DMS153 (cell line): ENCODE measurements around the gene FAM20C.

Source experiments
- DNase-seq: peaks from one replicate; lab custom pipeline; 2025; lab: John Stamatoyannopoulos, UW

The FAM20C gene

GRCh38 chr7:305410-306151 is 113.2 kb downstream of the FAM20C start:
- DNase-seq: no peak

GRCh38 chr7:307970-308369 is 115.6 kb downstream of the FAM20C start:
- DNase-seq: no peak

DNA sequence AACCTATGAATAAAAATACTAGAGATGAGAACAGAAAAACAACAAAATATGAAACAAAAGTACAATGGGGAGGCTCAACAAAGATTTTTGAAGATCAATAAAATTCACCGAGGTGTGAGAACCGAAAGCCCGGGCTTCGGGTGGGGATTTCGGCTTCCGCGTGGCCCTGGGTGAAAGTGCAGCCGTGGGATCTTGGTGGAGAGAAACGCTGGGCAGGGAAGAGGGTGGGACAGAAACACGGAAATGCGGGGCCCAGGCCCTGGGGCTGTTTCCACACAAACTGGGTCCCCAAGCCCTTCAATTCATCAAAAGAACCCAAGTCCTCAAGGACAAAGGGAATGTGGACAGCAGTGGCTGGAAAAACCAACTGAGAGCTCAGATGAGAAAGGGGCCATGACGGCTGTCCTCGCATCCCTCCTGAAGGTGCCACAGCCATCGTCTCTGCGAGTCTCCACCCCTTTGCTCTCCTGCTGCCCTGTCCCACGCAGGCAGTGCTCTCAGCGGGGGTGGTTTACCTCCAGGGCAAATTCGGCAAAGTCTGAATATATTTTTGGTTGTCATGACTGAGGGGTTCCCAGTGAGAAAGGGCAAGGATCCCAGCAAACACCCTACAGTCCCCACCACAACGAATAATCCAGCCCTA is 117.3 kb downstream of the FAM20C start:
- no peak for DNase-seq
